Activated T-helper 1 cell treated with anti-CD3 and anti-CD28 coated beads, Interleukin-2, amount 50 U/mL, for 16 hours (primary cell): ENCODE results near the gene PLCG2.
"Not testable (repeated sequence)": the region's sequence is repeated elsewhere in the genome, so short reads cannot be mapped to it uniquely, and the experiment has no call there.

ENCODE experiments used
- DNase-seq, 2 donors: peaks; one replicate each; pipeline ENCODE4 v3.0.0-alpha.2; 2020; ENCODE audit warnings: low read depth in 1 of 2, low spot score in 1 of 2

The PLCG2 gene

GRCh38 chr16:81873843-81874752 is 95.0 kb downstream of the PLCG2 start:
- DNase-seq: no peak

- DNase-seq: no peak
Measured at GRCh38 chr16:81875461-81875860, 96.4 kb downstream of the PLCG2 start.

GRCh38 chr16:81876273-81876900 is 97.3 kb downstream of the PLCG2 start:
- DNase-seq: no peak

GRCh38 chr16:81877490-81877889 is 98.4 kb downstream of the PLCG2 start:
- not testable (repeated sequence) for DNase-seq

- DNase-seq: no peak
Measured at GRCh38 chr16:81878529-81878928, 99.4 kb downstream of the PLCG2 start.

- no peak for DNase-seq
Measured at GRCh38 chr16:81879625-81880024, 100.5 kb downstream of the PLCG2 start.

- DNase-seq: no peak
Measured at GRCh38 chr16:81880816-81881215, 101.7 kb downstream of the PLCG2 start.

- DNase-seq: no peak
Measured at GRCh38 chr16:81881228-81881627, 102.1 kb downstream of the PLCG2 start.

- DNase-seq: no peak
Measured at GRCh38 chr16:81882559-81882958, 103.5 kb downstream of the PLCG2 start.

GRCh38 chr16:81883235-81883634 is 104.1 kb downstream of the PLCG2 start:
- no peak for DNase-seq

GRCh38 chr16:81885976-81886586 is 107.0 kb downstream of the PLCG2 start:
- no peak for DNase-seq

GRCh38 chr16:81888520-81889394 is 109.7 kb downstream of the PLCG2 start:
- no peak for DNase-seq

GRCh38 chr16:81891736-81892364 is 112.8 kb downstream of the PLCG2 start:
- DNase-seq: no peak

- no peak for DNase-seq
Measured at GRCh38 chr16:81894592-81894991, 115.5 kb downstream of the PLCG2 start.

GRCh38 chr16:81896902-81897301 is 117.8 kb downstream of the PLCG2 start:
- no peak for DNase-seq

GRCh38 chr16:81899601-81900000 is 120.5 kb downstream of the PLCG2 start:
- DNase-seq: no peak

- no peak for DNase-seq
Measured at GRCh38 chr16:81900014-81900413, 120.9 kb downstream of the PLCG2 start.

- DNase-seq: no peak
Measured at GRCh38 chr16:81900456-81900855, 121.4 kb downstream of the PLCG2 start.

- DNase-seq: no peak
Measured at GRCh38 chr16:81901484-81901883, 122.4 kb downstream of the PLCG2 start.

GRCh38 chr16:81902025-81902424 is 122.9 kb downstream of the PLCG2 start:
- DNase-seq: no peak

GRCh38 chr16:81904320-81904719 is 125.2 kb downstream of the PLCG2 start:
- no peak for DNase-seq
